ENCODE measurements around the gene ZNF562. TPM values are rescaled to one million over a fixed set of nuclear protein-coding genes. Genes with fewer than 3 reads are reported as not detected.

The ZNF562 gene
- total RNA-seq, 4 donors from 2014 or later: 5.6 to 36.8 (median 17.6) TPM

DNA sequence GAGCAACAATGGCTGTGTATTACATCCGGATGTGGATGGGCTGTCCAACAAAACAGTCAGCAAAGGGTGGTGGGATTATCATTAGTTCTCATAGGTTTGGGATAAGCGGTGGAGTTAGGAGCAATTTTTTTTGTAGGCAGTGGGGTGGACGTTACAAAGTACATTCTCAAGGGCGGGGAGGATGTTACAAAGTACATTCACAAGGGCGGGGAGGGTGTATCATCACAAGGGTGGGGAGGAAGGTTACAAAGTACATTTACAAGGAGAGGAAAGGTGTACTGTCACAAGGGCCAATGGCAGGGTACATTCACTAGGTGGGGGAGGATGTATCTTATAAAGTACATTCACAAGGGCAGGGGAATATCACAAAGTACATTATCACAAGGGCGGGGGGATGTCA lies 33.1 kb downstream of the ZNF562 start:
- H3K4me3 ChIP-seq: no peak overlapping the region
- TF ChIP-seq POLR2AphosphoS5 (IDR thresholded peaks at IDR 0.05) (no peak), EP300 (IDR thresholded peaks at IDR 0.05; ENCODE audit: low read depth) (no peak), POLR2A (IDR thresholded peaks at IDR 0.05) (no peak)
- TF ChIP-seq, protein P1, sequence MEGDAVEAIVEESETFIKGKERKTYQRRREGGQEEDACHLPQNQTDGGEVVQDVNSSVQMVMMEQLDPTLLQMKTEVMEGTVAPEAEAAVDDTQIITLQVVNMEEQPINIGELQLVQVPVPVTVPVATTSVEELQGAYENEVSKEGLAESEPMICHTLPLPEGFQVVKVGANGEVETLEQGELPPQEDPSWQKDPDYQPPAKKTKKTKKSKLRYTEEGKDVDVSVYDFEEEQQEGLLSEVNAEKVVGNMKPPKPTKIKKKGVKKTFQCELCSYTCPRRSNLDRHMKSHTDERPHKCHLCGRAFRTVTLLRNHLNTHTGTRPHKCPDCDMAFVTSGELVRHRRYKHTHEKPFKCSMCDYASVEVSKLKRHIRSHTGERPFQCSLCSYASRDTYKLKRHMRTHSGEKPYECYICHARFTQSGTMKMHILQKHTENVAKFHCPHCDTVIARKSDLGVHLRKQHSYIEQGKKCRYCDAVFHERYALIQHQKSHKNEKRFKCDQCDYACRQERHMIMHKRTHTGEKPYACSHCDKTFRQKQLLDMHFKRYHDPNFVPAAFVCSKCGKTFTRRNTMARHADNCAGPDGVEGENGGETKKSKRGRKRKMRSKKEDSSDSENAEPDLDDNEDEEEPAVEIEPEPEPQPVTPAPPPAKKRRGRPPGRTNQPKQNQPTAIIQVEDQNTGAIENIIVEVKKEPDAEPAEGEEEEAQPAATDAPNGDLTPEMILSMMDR (IDR thresholded peaks at IDR 0.05): no peak
- no peak for DNase-seq
- no peak overlapping the region for H3K27ac ChIP-seq
- H3K4me1 ChIP-seq: no peaks in the 10 kb centered on the region
- H3K9me3 ChIP-seq: no peaks in the 10 kb centered on the region
- WGBS, 2 donors (ENCODE audit: low coverage in 1 of 2): 91 to 96% methylated on average over 4 to 6 of the region's 6 CpGs
- in situ Hi-C loops (cut with MboI; ENCODE audit: low pct_ligation_motif_present in 1 of 4, low pct_unique_long_range_greater_than_20kb in 1 of 4, low sequenced_read_pairs in 3 of 4): no loop called here
- H3K36me3 ChIP-seq: no peaks in the 10 kb centered on the region
- H3K27me3 ChIP-seq: no peaks in the 10 kb centered on the region
- intact Hi-C loops (cut with DNase I; ENCODE audit: low total_unique reads): no loop called here

DNA sequence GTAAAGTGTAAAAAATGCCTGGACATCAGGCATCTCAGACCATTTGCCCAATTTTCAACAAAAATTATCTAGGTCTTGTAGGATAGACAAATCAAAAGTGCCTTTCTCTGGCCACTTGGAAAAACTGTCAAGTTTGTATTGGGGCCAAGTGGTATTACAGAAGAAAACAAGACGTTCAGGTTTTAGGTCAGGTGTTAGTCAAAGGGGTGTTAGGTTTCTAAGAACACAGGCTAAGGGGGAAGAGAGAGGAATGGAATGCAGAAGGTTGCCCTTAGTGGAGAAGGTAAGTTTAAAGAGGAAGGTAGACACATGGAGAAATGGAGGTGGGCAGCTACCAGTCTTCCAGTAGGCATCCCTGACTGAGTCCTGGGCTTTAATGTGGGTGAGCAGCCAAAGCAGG lies 33.9 kb downstream of the ZNF562 start:
- Histone ChIP-seq H3K27ac (no peak overlapping the region), H3K9me3 (no peaks in the 10 kb centered on the region), H3K36me3 (no peaks in the 10 kb centered on the region), H3K4me1 (no peaks in the 10 kb centered on the region), H3K27me3 (no peaks in the 10 kb centered on the region), H3K4me3 (no peak overlapping the region)
- intact Hi-C loops (cut with DNase I; ENCODE audit: low total_unique reads): no loop called here
- WGBS, 2 donors (ENCODE audit: low coverage in 1 of 2): 50 to 88% methylated on average over 1 of the region's 1 CpG
- in situ Hi-C loops (cut with MboI; ENCODE audit: low pct_ligation_motif_present in 1 of 4, low pct_unique_long_range_greater_than_20kb in 1 of 4, low sequenced_read_pairs in 3 of 4): no loop called here
- no peak for DNase-seq
- TF ChIP-seq POLR2AphosphoS5 (IDR thresholded peaks at IDR 0.05) (no peak), EP300 (IDR thresholded peaks at IDR 0.05; ENCODE audit: low read depth) (no peak), POLR2A (IDR thresholded peaks at IDR 0.05) (no peak)
- TF ChIP-seq, protein P1 (IDR thresholded peaks at IDR 0.05): no peak

DNA sequence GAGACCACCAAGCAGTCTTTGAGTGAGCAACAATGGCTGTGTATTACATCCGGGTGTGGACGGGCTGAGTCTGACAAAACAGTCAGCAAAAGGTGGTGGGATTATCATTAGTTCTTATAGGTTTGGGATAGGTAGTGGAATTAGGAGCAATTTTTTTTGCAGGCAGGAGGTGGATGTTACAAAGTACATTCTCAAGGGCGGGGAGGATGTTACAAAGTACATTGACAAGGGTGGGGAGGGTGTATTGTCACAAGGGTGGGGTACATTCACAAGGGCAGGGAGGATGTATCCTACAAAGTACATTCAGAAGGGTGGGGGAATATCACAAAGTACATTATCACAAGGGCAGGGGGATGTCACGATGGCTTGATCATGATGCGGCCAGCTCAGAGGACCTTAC lies 38.9 kb downstream of the ZNF562 start:
- Histone ChIP-seq H3K4me3 (no peak overlapping the region), H3K9me3 (peaks cover 0 to 5% of the 10 kb centered on the region in 2 donors), H3K4me1 (no peaks in the 10 kb centered on the region), H3K27ac (no peak overlapping the region), H3K27me3 (no peaks in the 10 kb centered on the region), H3K36me3 (peaks cover 0 to 3% (median 0%) of the 10 kb centered on the region in 4 donors)
- intact Hi-C loops (cut with DNase I; ENCODE audit: low total_unique reads): loop anchor here (5.0 kb wide), 1 partner anchor 896 kb away; no protein-coding TSS in a partner anchor
- TF ChIP-seq EP300 (IDR thresholded peaks at IDR 0.05; ENCODE audit: low read depth) (no peak), POLR2A (IDR thresholded peaks at IDR 0.05) (no peak), POLR2AphosphoS5 (IDR thresholded peaks at IDR 0.05) (no peak)
- TF ChIP-seq, protein P1 (IDR thresholded peaks at IDR 0.05): no peak
- no peak for DNase-seq
- WGBS, 2 donors (ENCODE audit: low coverage in 1 of 2): 92 to 93% methylated on average over 5 of the region's 5 CpGs
- in situ Hi-C loops (cut with MboI; ENCODE audit: low pct_ligation_motif_present in 1 of 4, low pct_unique_long_range_greater_than_20kb in 1 of 4, low sequenced_read_pairs in 3 of 4): no loop called here

DNA sequence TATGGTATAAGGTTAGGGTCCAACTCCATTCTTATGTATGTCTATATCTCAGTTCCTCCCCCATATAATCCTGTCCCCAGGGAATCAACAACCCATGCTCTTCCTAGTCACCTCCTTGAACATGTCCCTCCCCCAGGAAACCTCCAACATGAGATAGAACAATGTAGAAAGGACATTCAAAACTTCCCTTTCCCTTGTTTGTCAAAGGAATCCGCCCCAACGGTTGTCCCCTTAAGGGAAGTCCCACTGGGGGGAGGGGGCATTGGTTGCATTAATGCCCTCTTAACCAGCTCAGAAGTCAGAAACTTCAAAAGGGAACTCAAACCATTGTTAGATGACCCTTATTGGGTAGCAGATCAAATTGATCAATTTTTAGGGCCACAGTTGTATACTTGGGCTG lies 47.0 kb downstream of the ZNF562 start:
- no peak overlapping the region for H3K4me3 ChIP-seq
- no peaks in the 10 kb centered on the region for H3K9me3 ChIP-seq
- 86% methylated on average over 2 of the region's 2 CpGs; no CpG with 5 or more reads in 1 of the 2 donors for WGBS, 2 donors (ENCODE audit: low coverage in 1 of 2)
- no peaks in the 10 kb centered on the region for H3K27me3 ChIP-seq
- no peak overlapping the region for H3K27ac ChIP-seq
- no peak for TF ChIP-seq POLR2AphosphoS5 (IDR thresholded peaks at IDR 0.05)
- no peak for TF ChIP-seq EP300 (IDR thresholded peaks at IDR 0.05; ENCODE audit: low read depth)
- TF ChIP-seq POLR2A (IDR thresholded peaks at IDR 0.05): no peak
- TF ChIP-seq, protein P1 (IDR thresholded peaks at IDR 0.05): no peak
- peaks cover 0 to 3% (median 0%) of the 10 kb centered on the region in 4 donors for H3K36me3 ChIP-seq
- intact Hi-C loops (cut with DNase I; ENCODE audit: low total_unique reads) (no loop called here), in situ Hi-C loops (cut with MboI; ENCODE audit: low pct_ligation_motif_present in 1 of 4, low pct_unique_long_range_greater_than_20kb in 1 of 4, low sequenced_read_pairs in 3 of 4) (loop anchor here in 3 of 4 donors (5.0 to 10.0 kb wide), 2 partner anchors 167 to 169 kb away; no protein-coding TSS in a partner anchor)
- H3K4me1 ChIP-seq: peaks cover 0 to 3% (median under 1%) of the 10 kb centered on the region in 4 donors
- DNase-seq: no peak
